UCSD-AML1 (cell line): Measurements from ENCODE around the gene FPGT.
"Not testable (repeated sequence)": the region's sequence is repeated elsewhere in the genome, so short reads cannot be mapped to it uniquely, and the experiment has no call there.

Experiments
- DNase-seq: peaks from one replicate; lab custom pipeline; 2025; ENCODE audit not compliant: unreplicated experiment; lab: John Stamatoyannopoulos, UW

Gene FPGT

DNA sequence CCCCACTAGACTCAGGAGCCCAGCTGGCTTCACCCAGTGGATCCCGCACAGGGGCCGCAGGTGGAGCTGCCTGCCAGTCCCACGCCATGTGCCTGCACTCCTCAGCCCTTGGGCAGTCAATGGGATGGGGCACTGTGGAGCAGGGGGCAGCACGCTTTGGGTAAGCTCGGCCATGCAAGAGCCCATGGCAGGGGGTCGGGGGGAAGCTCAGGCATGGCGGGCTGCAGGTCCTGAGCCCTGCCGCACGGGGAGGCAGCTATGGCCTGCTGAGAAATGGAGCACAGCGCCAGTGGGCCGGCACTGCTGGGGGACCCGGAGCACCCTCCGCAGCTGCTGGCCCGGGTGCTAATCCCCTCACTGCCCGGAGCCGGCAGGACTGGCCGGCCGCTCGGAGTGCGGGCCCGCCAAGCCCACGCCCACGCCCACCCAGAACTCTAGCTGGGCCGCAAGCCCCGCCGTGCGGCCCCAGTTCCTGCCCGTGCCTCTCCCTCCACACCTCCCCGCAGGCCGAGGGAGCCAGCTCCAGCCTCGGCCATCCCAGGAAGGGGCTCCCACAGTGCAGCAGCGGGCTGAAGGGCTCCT, 55.3 kb downstream of the FPGT start:
- DNase-seq: not testable (repeated sequence)
